Measurements from ENCODE around the gene XRN1.

The XRN1 gene

DNA sequence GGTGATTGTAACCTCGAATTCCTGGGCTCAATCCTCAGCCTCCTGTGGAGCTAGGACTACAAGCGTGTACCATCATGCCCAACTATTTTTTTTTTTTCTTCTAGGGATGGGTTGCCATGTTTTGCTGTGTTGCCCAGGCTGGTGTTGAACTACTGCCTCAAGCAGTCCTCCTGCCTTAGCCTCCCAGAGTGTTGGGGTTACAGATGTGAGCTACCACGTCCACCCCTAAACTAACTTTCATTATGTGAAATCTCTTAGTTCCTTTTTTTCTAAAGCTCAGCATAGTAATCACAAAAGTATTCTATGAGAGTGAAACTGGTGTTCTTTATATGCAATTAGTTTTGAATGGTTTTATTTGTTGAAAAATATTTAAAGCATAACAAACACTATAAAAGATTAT is 92.1 kb downstream of the XRN1 start:
- TF ChIP-seq FOXM1 (IDR thresholded peaks at IDR 0.05; ENCODE audit: borderline replicate concordance, low read depth) (no peak), NFIC (IDR thresholded peaks at IDR 0.05) (no peak), RAD21 (IDR thresholded peaks at IDR 0.05; ENCODE audit: low read depth) (no peak), ZBTB7A (IDR thresholded peaks at IDR 0.05; ENCODE audit: low read depth) (no peak), EP300 (IDR thresholded peaks at IDR 0.05; ENCODE audit: borderline replicate concordance) (no peak), CEBPB (IDR thresholded peaks at IDR 0.05) (no peak), TEAD4 (IDR thresholded peaks at IDR 0.05) (no peak), YY1 (IDR thresholded peaks at IDR 0.05; ENCODE audit: low read depth) (no peak), CREB1 (IDR thresholded peaks at IDR 0.05; ENCODE audit: low read depth) (no peak), TCF12 (IDR thresholded peaks at IDR 0.05; ENCODE audit: low read depth) (no peak), TAF1 (IDR thresholded peaks at IDR 0.05; ENCODE audit: low read depth) (no peak), EGR1 (IDR thresholded peaks at IDR 0.05) (no peak), USF1 (IDR thresholded peaks at IDR 0.05) (no peak)
- TF ChIP-seq, protein P1, sequence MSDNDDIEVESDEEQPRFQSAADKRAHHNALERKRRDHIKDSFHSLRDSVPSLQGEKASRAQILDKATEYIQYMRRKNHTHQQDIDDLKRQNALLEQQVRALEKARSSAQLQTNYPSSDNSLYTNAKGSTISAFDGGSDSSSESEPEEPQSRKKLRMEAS (IDR thresholded peaks at IDR 0.05), result no peak
- TF ChIP-seq, protein P2, sequence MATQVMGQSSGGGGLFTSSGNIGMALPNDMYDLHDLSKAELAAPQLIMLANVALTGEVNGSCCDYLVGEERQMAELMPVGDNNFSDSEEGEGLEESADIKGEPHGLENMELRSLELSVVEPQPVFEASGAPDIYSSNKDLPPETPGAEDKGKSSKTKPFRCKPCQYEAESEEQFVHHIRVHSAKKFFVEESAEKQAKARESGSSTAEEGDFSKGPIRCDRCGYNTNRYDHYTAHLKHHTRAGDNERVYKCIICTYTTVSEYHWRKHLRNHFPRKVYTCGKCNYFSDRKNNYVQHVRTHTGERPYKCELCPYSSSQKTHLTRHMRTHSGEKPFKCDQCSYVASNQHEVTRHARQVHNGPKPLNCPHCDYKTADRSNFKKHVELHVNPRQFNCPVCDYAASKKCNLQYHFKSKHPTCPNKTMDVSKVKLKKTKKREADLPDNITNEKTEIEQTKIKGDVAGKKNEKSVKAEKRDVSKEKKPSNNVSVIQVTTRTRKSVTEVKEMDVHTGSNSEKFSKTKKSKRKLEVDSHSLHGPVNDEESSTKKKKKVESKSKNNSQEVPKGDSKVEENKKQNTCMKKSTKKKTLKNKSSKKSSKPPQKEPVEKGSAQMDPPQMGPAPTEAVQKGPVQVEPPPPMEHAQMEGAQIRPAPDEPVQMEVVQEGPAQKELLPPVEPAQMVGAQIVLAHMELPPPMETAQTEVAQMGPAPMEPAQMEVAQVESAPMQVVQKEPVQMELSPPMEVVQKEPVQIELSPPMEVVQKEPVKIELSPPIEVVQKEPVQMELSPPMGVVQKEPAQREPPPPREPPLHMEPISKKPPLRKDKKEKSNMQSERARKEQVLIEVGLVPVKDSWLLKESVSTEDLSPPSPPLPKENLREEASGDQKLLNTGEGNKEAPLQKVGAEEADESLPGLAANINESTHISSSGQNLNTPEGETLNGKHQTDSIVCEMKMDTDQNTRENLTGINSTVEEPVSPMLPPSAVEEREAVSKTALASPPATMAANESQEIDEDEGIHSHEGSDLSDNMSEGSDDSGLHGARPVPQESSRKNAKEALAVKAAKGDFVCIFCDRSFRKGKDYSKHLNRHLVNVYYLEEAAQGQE (IDR thresholded peaks at IDR 0.05; ENCODE audit: low read depth), result no peak

DNA sequence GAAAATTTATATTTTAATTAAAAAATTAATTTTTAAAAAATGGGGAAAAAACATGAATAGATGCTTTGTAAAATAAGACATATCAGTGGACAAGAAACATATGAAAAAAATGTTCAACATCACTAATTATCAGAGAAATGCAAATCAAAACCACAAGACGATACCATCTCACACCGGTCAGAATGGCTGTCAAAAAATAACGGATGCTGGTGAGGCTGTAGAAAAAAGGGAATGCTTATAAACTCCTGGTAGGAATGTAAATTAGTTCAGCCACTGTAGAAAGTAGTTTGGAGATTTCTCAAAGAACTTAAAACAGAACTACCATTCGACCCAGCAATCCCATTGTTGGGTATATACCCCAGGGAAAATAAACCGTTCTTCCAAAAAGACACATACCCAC is 93.8 kb downstream of the XRN1 start:
- no peak for TF ChIP-seq TCF12 (IDR thresholded peaks at IDR 0.05; ENCODE audit: low read depth)
- TF ChIP-seq USF1 (IDR thresholded peaks at IDR 0.05), result no peak
- no peak for TF ChIP-seq EGR1 (IDR thresholded peaks at IDR 0.05)
- TF ChIP-seq TEAD4 (IDR thresholded peaks at IDR 0.05), result no peak
- TF ChIP-seq CREB1 (IDR thresholded peaks at IDR 0.05; ENCODE audit: low read depth), result no peak
- TF ChIP-seq, protein P2 (IDR thresholded peaks at IDR 0.05; ENCODE audit: low read depth), result no peak
- no peak for TF ChIP-seq RAD21 (IDR thresholded peaks at IDR 0.05; ENCODE audit: low read depth)

GRCh38 chr3:142353571-142353970 is 94.3 kb downstream of the XRN1 start:
- no peak for TF ChIP-seq RAD21 (IDR thresholded peaks at IDR 0.05; ENCODE audit: low read depth)
- no peak for TF ChIP-seq EGR1 (IDR thresholded peaks at IDR 0.05)
- TF ChIP-seq, protein P1 (IDR thresholded peaks at IDR 0.05), result no peak
- no peak for TF ChIP-seq NFIC (IDR thresholded peaks at IDR 0.05)
- no peak for TF ChIP-seq CEBPB (IDR thresholded peaks at IDR 0.05)
- no peak for TF ChIP-seq ZBTB7A (IDR thresholded peaks at IDR 0.05; ENCODE audit: low read depth)
- no peak for TF ChIP-seq EP300 (IDR thresholded peaks at IDR 0.05; ENCODE audit: borderline replicate concordance)
- TF ChIP-seq USF1 (IDR thresholded peaks at IDR 0.05), result no peak
- no peak for TF ChIP-seq TAF1 (IDR thresholded peaks at IDR 0.05; ENCODE audit: low read depth)
- TF ChIP-seq, protein P2 (IDR thresholded peaks at IDR 0.05; ENCODE audit: low read depth), result no peak
- TF ChIP-seq TCF12 (IDR thresholded peaks at IDR 0.05; ENCODE audit: low read depth), result no peak
- TF ChIP-seq YY1 (IDR thresholded peaks at IDR 0.05; ENCODE audit: low read depth), result no peak
- no peak for TF ChIP-seq CREB1 (IDR thresholded peaks at IDR 0.05; ENCODE audit: low read depth)

- no peak for TF ChIP-seq EGR1 (IDR thresholded peaks at IDR 0.05)
Measured at GRCh38 chr3:142348460-142348859, 99.4 kb downstream of the XRN1 start.

DNA sequence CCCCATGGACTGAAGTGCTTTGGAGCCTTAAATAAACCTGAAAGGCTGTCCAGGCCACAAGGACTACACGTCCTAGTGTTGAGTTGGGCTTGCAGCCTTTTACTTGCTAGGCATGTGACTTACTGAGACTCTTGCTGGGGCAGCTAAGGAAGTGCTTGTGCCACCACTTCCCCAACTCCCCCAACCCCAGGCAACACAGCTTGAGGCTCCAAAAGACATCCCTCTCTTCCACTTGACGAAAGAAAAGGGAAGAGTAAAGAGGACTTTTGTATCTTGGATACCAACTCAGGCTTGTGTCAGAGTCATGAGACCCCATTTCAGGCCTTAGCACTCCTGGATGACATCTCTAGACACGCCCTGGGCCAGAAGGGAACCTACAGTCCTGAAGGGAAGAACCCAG is 109.8 kb downstream of the XRN1 start:
- TF ChIP-seq USF1 (IDR thresholded peaks at IDR 0.05) (no peak), EP300 (IDR thresholded peaks at IDR 0.05; ENCODE audit: borderline replicate concordance) (no peak), TCF12 (IDR thresholded peaks at IDR 0.05; ENCODE audit: low read depth) (no peak), RAD21 (IDR thresholded peaks at IDR 0.05; ENCODE audit: low read depth) (no peak), FOXM1 (IDR thresholded peaks at IDR 0.05; ENCODE audit: borderline replicate concordance, low read depth) (no peak), YY1 (IDR thresholded peaks at IDR 0.05; ENCODE audit: low read depth) (no peak)

All from Ishikawa (cell line).